Stimulated activated CD4-positive, alpha-beta T cell treated with anti-CD3 and anti-CD28 coated beads, Interleukin-4, amount 100 ng/mL, for 24 hours (primary cell): ENCODE measurements around the gene NMT2.

ENCODE experiments used
- DNase-seq: peaks from one replicate; pipeline ENCODE4 v3.0.0-alpha.2; 2020

NMT2 gene

GRCh38 chr10:15140698-15141097 is 27.8 kb downstream of the NMT2 start:
- no peak for DNase-seq

GRCh38 chr10:15137636-15138035 is 30.9 kb downstream of the NMT2 start:
- DNase-seq = no peak

GRCh38 chr10:15137036-15137359 is 31.5 kb downstream of the NMT2 start:
- DNase-seq = no peak

GRCh38 chr10:15136129-15137035 is 32.1 kb downstream of the NMT2 start:
- no peak for DNase-seq

GRCh38 chr10:15131330-15131729 is 37.2 kb downstream of the NMT2 start:
- DNase-seq = no peak

GRCh38 chr10:15124908-15125307 is 43.6 kb downstream of the NMT2 start:
- DNase-seq = no peak

- DNase-seq = no peak
These were observed 44.3 kb downstream of the NMT2 start for GRCh38 chr10:15124190-15124589.

- DNase-seq = no peak
These were observed 44.7 kb downstream of the NMT2 start for GRCh38 chr10:15123749-15124184.

- DNase-seq = no peak
These were observed 45.9 kb downstream of the NMT2 start for GRCh38 chr10:15122477-15123030.

GRCh38 chr10:15121707-15122106 is 46.8 kb downstream of the NMT2 start:
- no peak for DNase-seq

GRCh38 chr10:15120523-15120922 is 48.0 kb downstream of the NMT2 start:
- DNase-seq = no peak

GRCh38 chr10:15118615-15119014 is 49.9 kb downstream of the NMT2 start:
- DNase-seq = no peak

GRCh38 chr10:15116225-15116624 is 52.3 kb downstream of the NMT2 start:
- DNase-seq = no peak

GRCh38 chr10:15113766-15114165 is 54.7 kb downstream of the NMT2 start:
- no peak for DNase-seq

- DNase-seq = no peak
These were observed 55.8 kb downstream of the NMT2 start for GRCh38 chr10:15112657-15113056.

- peak; percentile 70 for DNase-seq
These were observed 62.0 kb downstream of the NMT2 start for GRCh38 chr10:15106352-15107013.

- DNase-seq = no peak
These were observed 65.0 kb downstream of the NMT2 start for GRCh38 chr10:15103513-15103912.

GRCh38 chr10:15099886-15100285 is 68.6 kb downstream of the NMT2 start:
- no peak for DNase-seq

- DNase-seq = peak; percentile 97
These were observed 71.3 kb downstream of the NMT2 start, which contains the start of gene RPP38 for GRCh38 chr10:15097011-15097812. Gene RPP38, plus strand, starts transcription at chr10:15097355. Its CDS starts 5,960 bp downstream, at chr10:15103315.

GRCh38 chr10:15096661-15097010 is 71.9 kb downstream of the NMT2 start:
- no peak for DNase-seq

- DNase-seq = no peak
These were observed 75.6 kb downstream of the NMT2 start for GRCh38 chr10:15092855-15093408.

GRCh38 chr10:15091418-15091817 is 77.1 kb downstream of the NMT2 start:
- no peak for DNase-seq
